Gastroesophageal sphincter (tissue), 4 donors: ENCODE measurements around the gene R3HDM2. TPM values are rescaled to one million over a fixed set of nuclear protein-coding genes. Genes with fewer than 3 reads are reported as not detected.
A peak's percentile ranks its signal among the peaks of the same experiment; 100 is the strongest.

Experiments
- ATAC-seq: fragments of 150-250 bp; one replicate; pipeline ENCODE4 v1.9.1; 2016; ENCODE audit warnings: mild to moderate bottlenecking, moderate library complexity
- H3K27ac ChIP-seq, 4 donors: fragments of 200-600 bp; sonication (generic) in 3 of 4; 1 replicate in 3 of 4; 2 replicates in 1 of 4; pipeline ENCODE4 v1.5.1; 2016 to 2019
- H3K27me3 ChIP-seq: fragments of 200-600 bp; sonication (generic); one replicate; pipeline ENCODE4 v1.5.1; 2019
- H3K36me3 ChIP-seq, 2 donors: fragments of 200-600 bp; sonication (generic); one replicate each; pipeline ENCODE4 v1.5.1; 2019; ENCODE audit warnings: control low read depth in 1 of 2
- H3K4me1 ChIP-seq, 3 donors: fragments of 200-600 bp; sonication (generic); 1 replicate in 2 of 3; 2 replicates in 1 of 3; pipeline ENCODE4 v1.5.1; 2016 to 2019; ENCODE audit warnings: control low read depth in 2 of 3
- H3K4me3 ChIP-seq, 2 donors: fragments of 200-600 bp; sonication (generic); one replicate each; pipeline ENCODE4 v1.5.1; 2019; ENCODE audit warnings: mild to moderate bottlenecking in 1 of 2, moderate library complexity in 1 of 2
- H3K9me3 ChIP-seq, 3 donors: fragments of 200-600 bp; sonication (generic); one replicate each; pipeline ENCODE4 v1.5.1; 2017 to 2019; ENCODE audit warnings: control low read depth in 2 of 3
- CTCF ChIP-seq, 4 experiments: fragments of 200-600 bp in 2 of 4; fragments of 450-650 bp in 2 of 4; sonication (generic) in 1 of 4; IDR thresholded peaks; one replicate each; pipeline ENCODE4 v1.5.1; 2017 to 2019; ENCODE audit warnings: antibody characterized with exemption in 4 of 4, mild to moderate bottlenecking in 2 of 4, moderate library complexity in 2 of 4
- EP300 ChIP-seq: sonication (generic); formaldehyde crosslinking; IDR thresholded peaks from one replicate; pipeline ENCODE4 v1.6.1; 2017; ENCODE audit warnings: antibody characterized with exemption, mild to moderate bottlenecking
- POLR2A ChIP-seq, 2 donors: fragments of 450-650 bp; IDR thresholded peaks; one replicate each; pipeline ENCODE4 v1.6.1; 2017; ENCODE audit warnings: antibody characterized with exemption in 2 of 2, mild to moderate bottlenecking in 2 of 2, moderate library complexity in 1 of 2
- POLR2AphosphoS5 ChIP-seq: sonication (generic); formaldehyde crosslinking; IDR thresholded peaks from one replicate; pipeline ENCODE4 v1.6.1; 2017; ENCODE audit warnings: antibody characterized with exemption
- WGBS, 2 donors: methylation state at CpG; one replicate each; pipeline ENCODE4 v1.1.5; 2018; ENCODE audit warnings: low coverage in 1 of 2; 5-methylcytosine and 5-hydroxymethylcytosine counted together
- total RNA-seq, 4 donors: library from RNA; depleted of rRNA; stranded (reverse); fragments of >200 nt; gene quantifications; one replicate each; pipeline ENCODE4 v1.1.0, GENCODE V29; 2016

Gene R3HDM2
- total RNA-seq, 4 donors from 2014 or later: 38.0 to 60.1 (median 45.9) TPM

- WGBS, 2 donors: 2 to 3% methylated on average over 10 to 18 of the region's 45 CpGs
Observed at GRCh38 chr12:57242691-57243454, 188.0 kb downstream of the R3HDM2 start.

GRCh38 chr12:57242329-57242690, 188.5 kb downstream of the R3HDM2 start:
- Histone ChIP-seq H3K27ac (no peak overlapping the region), H3K4me1 (peaks cover 2 to 69% (median 57%) of the 10 kb centered on the region in 3 donors), H3K9me3 (no peaks in the 10 kb centered on the region), H3K4me3 (peak overlapping the region in 1 of 2 donors; percentile 38), H3K27me3 (peaks cover 92% of the 10 kb centered on the region), H3K36me3 (no peaks in the 10 kb centered on the region)
- TF ChIP-seq CTCF (IDR thresholded peaks at IDR 0.05) (no peak), POLR2A (IDR thresholded peaks at IDR 0.05) (no peak), POLR2AphosphoS5 (no peak), EP300 (no peak)
- no peak for ATAC-seq
- WGBS, 2 donors: 0% methylated on average over 3 of the region's 18 CpGs; no CpG with 5 or more reads in 1 of the 2 donors

More at GRCh38 chr12:57242691-57243454, 188.0 kb downstream of the R3HDM2 start:
- Histone ChIP-seq H3K36me3 (no peaks in the 10 kb centered on the region), H3K27ac (no peak overlapping the region), H3K9me3 (no peaks in the 10 kb centered on the region), H3K27me3 (peaks cover 91% of the 10 kb centered on the region), H3K4me1 (peaks cover 2 to 63% (median 51%) of the 10 kb centered on the region in 3 donors), H3K4me3 (peak overlapping the region in 1 of 2 donors; percentile 38)
- TF ChIP-seq EP300 (no peak), POLR2AphosphoS5 (no peak), CTCF (IDR thresholded peaks at IDR 0.05) (peak; percentile 33 to 69 (median 44)), POLR2A (IDR thresholded peaks at IDR 0.05) (no peak)
- ATAC-seq: no peak

- H3K27ac ChIP-seq: no peak overlapping the region
- 0 to 4% methylated on average over 2 to 9 of the region's 48 CpGs for WGBS, 2 donors
- H3K4me1 ChIP-seq: peaks cover 2 to 75% (median 59%) of the 10 kb centered on the region in 3 donors
- no peak overlapping the region for H3K4me3 ChIP-seq
- no peak for TF ChIP-seq CTCF (IDR thresholded peaks at IDR 0.05)
- no peak for TF ChIP-seq POLR2A (IDR thresholded peaks at IDR 0.05)
- no peak for TF ChIP-seq POLR2AphosphoS5
- no peak for TF ChIP-seq EP300
- H3K9me3 ChIP-seq: no peaks in the 10 kb centered on the region
- H3K27me3 ChIP-seq: peaks cover 94% of the 10 kb centered on the region
- no peak for ATAC-seq
- H3K36me3 ChIP-seq: no peaks in the 10 kb centered on the region
Observed at GRCh38 chr12:57241402-57242310, 189.2 kb downstream of the R3HDM2 start.

GRCh38 chr12:57240926-57241401, 189.9 kb downstream of the R3HDM2 start:
- Histone ChIP-seq H3K27me3 (peaks cover 96% of the 10 kb centered on the region), H3K4me3 (peak overlapping the region in 1 of 2 donors; percentile 53), H3K4me1 (peaks cover 2 to 82% (median 59%) of the 10 kb centered on the region in 3 donors), H3K9me3 (no peaks in the 10 kb centered on the region), H3K36me3 (no peaks in the 10 kb centered on the region), H3K27ac (no peak overlapping the region)
- WGBS, 2 donors: 24% methylated on average over 3 of the region's 19 CpGs; no CpG with 5 or more reads in 1 of the 2 donors
- TF ChIP-seq POLR2A (IDR thresholded peaks at IDR 0.05) (no peak), EP300 (no peak), POLR2AphosphoS5 (no peak), CTCF (IDR thresholded peaks at IDR 0.05) (no peak)
- no peak for ATAC-seq
